ENCODE results near the gene MLLT1.

Gene MLLT1

GRCh38 chr19:6269101-6269886, 10.5 kb downstream of the MLLT1 start:
- Histone ChIP-seq H3K4me2 (no peak overlapping the region), H2AFZ (ENCODE audit: low read depth) (no peak overlapping the region), H3K4me3 (IDR thresholded peaks at IDR 0.05; ENCODE audit: insufficient read depth, low read depth, low read length) (no peak overlapping the region), H3K4me1 (ENCODE audit: low read depth, poor library complexity, severe bottlenecking) (no peaks in the 10 kb centered on the region), H3K9ac (no peak overlapping the region), H3K79me2 (ENCODE audit: insufficient read depth, low read depth) (peaks cover 72% of the 10 kb centered on the region), H4K20me1 (ENCODE audit: insufficient read depth) (no peaks in the 10 kb centered on the region), H3K36me3 (ENCODE audit: insufficient read depth) (no peaks in the 10 kb centered on the region), H3K27ac (no peak overlapping the region), H3K27me3 (ENCODE audit: insufficient read depth, low read depth) (no peaks in the 10 kb centered on the region)
- no peak for TF ChIP-seq CTCF (conservative IDR thresholded peaks at IDR 0.05; ENCODE audit: low read depth, low read length)

GRCh38 chr19:6268382-6268771, 11.4 kb downstream of the MLLT1 start:
- H3K9ac ChIP-seq: no peak overlapping the region

GRCh38 chr19:6267552-6268381, 12.0 kb downstream of the MLLT1 start:
- Histone ChIP-seq H3K36me3 (ENCODE audit: insufficient read depth) (no peaks in the 10 kb centered on the region), H3K4me3 (IDR thresholded peaks at IDR 0.05; ENCODE audit: insufficient read depth, low read depth, low read length) (no peak overlapping the region), H2AFZ (ENCODE audit: low read depth) (no peak overlapping the region), H3K9ac (no peak overlapping the region), H3K27me3 (ENCODE audit: insufficient read depth, low read depth) (no peaks in the 10 kb centered on the region), H3K4me1 (ENCODE audit: low read depth, poor library complexity, severe bottlenecking) (no peaks in the 10 kb centered on the region), H3K27ac (no peak overlapping the region), H4K20me1 (ENCODE audit: insufficient read depth) (no peaks in the 10 kb centered on the region), H3K4me2 (no peak overlapping the region), H3K79me2 (ENCODE audit: insufficient read depth, low read depth) (peaks cover 57% of the 10 kb centered on the region)
- TF ChIP-seq CTCF (conservative IDR thresholded peaks at IDR 0.05; ENCODE audit: low read depth, low read length): no peak

More at GRCh38 chr19:6268382-6268771, 11.4 kb downstream of the MLLT1 start:
- Histone ChIP-seq H3K36me3 (ENCODE audit: insufficient read depth) (no peaks in the 10 kb centered on the region), H4K20me1 (ENCODE audit: insufficient read depth) (no peaks in the 10 kb centered on the region), H2AFZ (ENCODE audit: low read depth) (no peak overlapping the region), H3K4me2 (no peak overlapping the region), H3K4me3 (IDR thresholded peaks at IDR 0.05; ENCODE audit: insufficient read depth, low read depth, low read length) (no peak overlapping the region), H3K27ac (no peak overlapping the region), H3K79me2 (ENCODE audit: insufficient read depth, low read depth) (peaks cover 63% of the 10 kb centered on the region), H3K27me3 (ENCODE audit: insufficient read depth, low read depth) (no peaks in the 10 kb centered on the region), H3K4me1 (ENCODE audit: low read depth, poor library complexity, severe bottlenecking) (no peaks in the 10 kb centered on the region)
- TF ChIP-seq CTCF (conservative IDR thresholded peaks at IDR 0.05; ENCODE audit: low read depth, low read length): no peak

GRCh38 chr19:6264803-6265202, 15.0 kb downstream of the MLLT1 start:
- no peak overlapping the region for H2AFZ ChIP-seq (ENCODE audit: low read depth)
- H4K20me1 ChIP-seq (ENCODE audit: insufficient read depth): no peaks in the 10 kb centered on the region
- no peak overlapping the region for H3K9ac ChIP-seq
- peaks cover 6% of the 10 kb centered on the region; the same call in 1 of the 2 replicates for H3K36me3 ChIP-seq (ENCODE audit: insufficient read depth)
- no peak overlapping the region for H3K4me3 ChIP-seq (IDR thresholded peaks at IDR 0.05; ENCODE audit: insufficient read depth, low read depth, low read length)
- no peaks in the 10 kb centered on the region for H3K27me3 ChIP-seq (ENCODE audit: insufficient read depth, low read depth)
- no peak overlapping the region for H3K4me2 ChIP-seq
- no peak overlapping the region for H3K27ac ChIP-seq
- no peak for TF ChIP-seq CTCF (conservative IDR thresholded peaks at IDR 0.05; ENCODE audit: low read depth, low read length)
- no peaks in the 10 kb centered on the region for H3K4me1 ChIP-seq (ENCODE audit: low read depth, poor library complexity, severe bottlenecking)
- H3K79me2 ChIP-seq (ENCODE audit: insufficient read depth, low read depth): peaks cover 35% of the 10 kb centered on the region; the same call in 1 of the 2 replicates
